Testis (tissue), 3 donors: ENCODE results near the gene VRK1. TPM values are rescaled to one million over a fixed set of nuclear protein-coding genes. Genes with fewer than 3 reads are reported as not detected.

ENCODE experiments used
- DNase-seq: peaks from one replicate; pipeline ENCODE4 v3.0.0-alpha.2; 2019
- H3K27ac ChIP-seq, 2 donors: fragments of 200-600 bp; sonication (generic); one replicate each; pipeline ENCODE4 v1.5.1; 2019
- H3K27me3 ChIP-seq: fragments of 200-600 bp; sonication (generic); one replicate; pipeline ENCODE4 v1.5.1; 2019
- H3K36me3 ChIP-seq: fragments of 200-600 bp; sonication (generic); one replicate; pipeline ENCODE4 v1.5.1; 2017; ENCODE audit warnings: low read depth; ENCODE audit errors: missing control alignments
- H3K4me1 ChIP-seq: fragments of 200-600 bp; sonication (generic); one replicate; pipeline ENCODE4 v1.5.1; 2019
- H3K4me3 ChIP-seq, 2 donors: fragments of 200-600 bp; sonication (generic); one replicate each; pipeline ENCODE4 v1.5.1; 2017 to 2019
- H3K9me3 ChIP-seq: fragments of 200-600 bp; sonication (generic); one replicate; pipeline ENCODE4 v1.5.1; 2017
- POLR2A ChIP-seq: fragments of 450-650 bp; IDR thresholded peaks from one replicate; pipeline ENCODE4 v1.6.1; 2017; ENCODE audit warnings: antibody characterized with exemption, mild to moderate bottlenecking, moderate library complexity
- WGBS, 2 donors: methylation state at CpG; one replicate each; pipeline ENCODE4 v1.1.5; 2018; 5-methylcytosine and 5-hydroxymethylcytosine counted together
- intact Hi-C: fragments of 100-400 bp; cut with DNase I; formaldehyde crosslinking; loops from one replicate; pipeline ENCODE4 v1.15.1; 2023; ENCODE audit warnings: low total_unique reads
- polyA plus RNA-seq: library from polyadenylated mRNA; stranded (reverse); fragments of 350-450 nt; fragmentation: Illumina TruSeq; extraction: RNeasy Lipid Tissue Mini Kit (QIAGEN cat#74804); gene quantifications from one replicate; pipeline ENCODE4 v1.2.3, GENCODE V29; 2014; ENCODE audit warnings: low read depth, low replicate concordance; ENCODE audit not compliant: insufficient read depth
- total RNA-seq, 2 donors: library from RNA; depleted of rRNA; stranded (reverse); fragments of >200 nt; gene quantifications; one replicate each; pipeline ENCODE4 v1.2.3, GENCODE V29; 2016
- TF ChIP-seq, protein P1 (sequence below), 3 experiments: fragments of 450-650 bp in 2 of 3; fragments of 200-600 bp in 1 of 3; sonication (generic) in 1 of 3; IDR thresholded peaks; one replicate each; pipeline ENCODE4 v1.5.1; 2016 to 2019; ENCODE audit warnings: antibody characterized with exemption in 3 of 3, mild to moderate bottlenecking in 2 of 3, moderate library complexity in 1 of 3

VRK1 gene
- total and polyA plus RNA-seq, 3 donors from 2014 or later, result 44.7 to 52.0 (median 49.2) TPM

DNA sequence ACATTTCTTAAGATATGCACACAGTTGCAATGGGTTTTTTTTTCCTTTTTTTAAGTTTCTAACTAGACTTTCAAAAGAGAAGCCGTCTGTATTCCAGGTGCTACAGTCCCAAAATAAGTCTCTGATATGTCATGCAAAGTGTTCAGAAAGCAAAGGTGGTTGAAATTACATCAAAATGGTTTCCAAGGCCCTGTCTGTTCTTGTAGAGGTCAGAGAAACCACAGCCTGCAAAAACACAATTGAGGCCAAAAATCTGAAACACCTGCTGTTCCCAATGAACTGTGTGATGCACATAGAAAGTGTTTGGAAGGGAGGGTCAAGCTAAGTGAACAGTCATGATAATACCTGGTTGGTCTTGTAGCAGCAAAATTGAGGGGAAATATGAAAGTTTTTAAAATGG is 91.0 kb downstream of the VRK1 start:
- TF ChIP-seq, protein P1, sequence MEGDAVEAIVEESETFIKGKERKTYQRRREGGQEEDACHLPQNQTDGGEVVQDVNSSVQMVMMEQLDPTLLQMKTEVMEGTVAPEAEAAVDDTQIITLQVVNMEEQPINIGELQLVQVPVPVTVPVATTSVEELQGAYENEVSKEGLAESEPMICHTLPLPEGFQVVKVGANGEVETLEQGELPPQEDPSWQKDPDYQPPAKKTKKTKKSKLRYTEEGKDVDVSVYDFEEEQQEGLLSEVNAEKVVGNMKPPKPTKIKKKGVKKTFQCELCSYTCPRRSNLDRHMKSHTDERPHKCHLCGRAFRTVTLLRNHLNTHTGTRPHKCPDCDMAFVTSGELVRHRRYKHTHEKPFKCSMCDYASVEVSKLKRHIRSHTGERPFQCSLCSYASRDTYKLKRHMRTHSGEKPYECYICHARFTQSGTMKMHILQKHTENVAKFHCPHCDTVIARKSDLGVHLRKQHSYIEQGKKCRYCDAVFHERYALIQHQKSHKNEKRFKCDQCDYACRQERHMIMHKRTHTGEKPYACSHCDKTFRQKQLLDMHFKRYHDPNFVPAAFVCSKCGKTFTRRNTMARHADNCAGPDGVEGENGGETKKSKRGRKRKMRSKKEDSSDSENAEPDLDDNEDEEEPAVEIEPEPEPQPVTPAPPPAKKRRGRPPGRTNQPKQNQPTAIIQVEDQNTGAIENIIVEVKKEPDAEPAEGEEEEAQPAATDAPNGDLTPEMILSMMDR (IDR thresholded peaks at IDR 0.05), result no peak
- no peak for TF ChIP-seq POLR2A
- no peak overlapping the region for H3K27ac ChIP-seq
- intact Hi-C loops, result no loop called here
- WGBS, 2 donors, result 84 to 88% methylated on average over 1 of the region's 1 CpG
- no peaks in the 10 kb centered on the region for H3K27me3 ChIP-seq
- no peaks in the 10 kb centered on the region for H3K4me1 ChIP-seq
- H3K9me3 ChIP-seq, result no peaks in the 10 kb centered on the region
- H3K36me3 ChIP-seq, result no peaks in the 10 kb centered on the region
- H3K4me3 ChIP-seq, result no peak overlapping the region
- no peak for DNase-seq

DNA sequence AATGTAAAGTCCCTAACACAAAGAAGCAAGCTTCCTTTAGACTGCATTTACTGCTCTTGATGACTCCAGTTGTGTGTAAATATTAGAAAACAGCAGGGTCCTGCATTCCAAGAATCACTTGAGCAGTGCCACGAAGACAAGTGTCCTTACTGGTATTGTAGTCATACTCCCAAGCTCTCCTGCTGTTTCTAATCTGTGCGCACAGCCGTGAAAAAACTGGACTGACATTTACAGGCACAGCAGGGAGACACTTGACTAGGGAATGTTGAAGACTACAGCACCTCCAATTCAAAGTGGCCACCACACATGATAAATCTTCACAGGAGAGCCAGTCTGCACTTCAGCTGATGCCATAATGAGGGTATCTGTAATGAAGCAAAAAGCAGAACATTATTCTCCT is 91.4 kb downstream of the VRK1 start:
- WGBS, 2 donors, result 75 to 76% methylated on average over 3 of the region's 3 CpGs
- no peak overlapping the region for H3K4me3 ChIP-seq
- no peaks in the 10 kb centered on the region for H3K4me1 ChIP-seq
- TF ChIP-seq POLR2A, result no peak
- TF ChIP-seq, protein P1 (IDR thresholded peaks at IDR 0.05), result no peak
- no peaks in the 10 kb centered on the region for H3K9me3 ChIP-seq
- no peak overlapping the region for H3K27ac ChIP-seq
- intact Hi-C loops, result no loop called here
- H3K27me3 ChIP-seq, result no peaks in the 10 kb centered on the region
- no peaks in the 10 kb centered on the region for H3K36me3 ChIP-seq
- DNase-seq, result no peak

DNA sequence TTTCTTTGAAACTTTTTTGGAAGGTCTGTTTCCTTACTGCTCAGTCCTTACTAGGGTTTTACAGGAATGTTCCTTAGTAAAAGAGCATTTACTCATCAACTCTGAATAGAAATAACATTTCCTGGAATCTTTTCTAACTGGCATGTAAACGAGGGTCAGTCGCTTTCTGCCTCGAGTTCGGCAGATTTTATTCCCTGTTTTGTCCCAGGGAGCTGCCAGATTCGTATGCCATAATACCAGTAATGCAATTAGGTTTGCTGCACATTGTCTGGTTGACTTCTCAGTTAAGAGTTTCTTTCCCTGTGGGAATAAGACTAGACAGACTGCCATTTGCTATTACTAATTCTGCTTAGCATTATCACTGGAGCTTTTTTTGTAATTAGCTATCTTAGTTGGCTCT is 91.9 kb downstream of the VRK1 start:
- WGBS, 2 donors, result 71 to 76% methylated on average over 5 of the region's 5 CpGs
- H3K9me3 ChIP-seq, result no peaks in the 10 kb centered on the region
- no peak for TF ChIP-seq POLR2A
- TF ChIP-seq, protein P1 (IDR thresholded peaks at IDR 0.05), result no peak
- H3K27ac ChIP-seq, result no peak overlapping the region
- H3K4me3 ChIP-seq, result no peak overlapping the region
- no peaks in the 10 kb centered on the region for H3K36me3 ChIP-seq
- no peaks in the 10 kb centered on the region for H3K4me1 ChIP-seq
- intact Hi-C loops, result no loop called here
- DNase-seq, result no peak
- H3K27me3 ChIP-seq, result no peaks in the 10 kb centered on the region

DNA sequence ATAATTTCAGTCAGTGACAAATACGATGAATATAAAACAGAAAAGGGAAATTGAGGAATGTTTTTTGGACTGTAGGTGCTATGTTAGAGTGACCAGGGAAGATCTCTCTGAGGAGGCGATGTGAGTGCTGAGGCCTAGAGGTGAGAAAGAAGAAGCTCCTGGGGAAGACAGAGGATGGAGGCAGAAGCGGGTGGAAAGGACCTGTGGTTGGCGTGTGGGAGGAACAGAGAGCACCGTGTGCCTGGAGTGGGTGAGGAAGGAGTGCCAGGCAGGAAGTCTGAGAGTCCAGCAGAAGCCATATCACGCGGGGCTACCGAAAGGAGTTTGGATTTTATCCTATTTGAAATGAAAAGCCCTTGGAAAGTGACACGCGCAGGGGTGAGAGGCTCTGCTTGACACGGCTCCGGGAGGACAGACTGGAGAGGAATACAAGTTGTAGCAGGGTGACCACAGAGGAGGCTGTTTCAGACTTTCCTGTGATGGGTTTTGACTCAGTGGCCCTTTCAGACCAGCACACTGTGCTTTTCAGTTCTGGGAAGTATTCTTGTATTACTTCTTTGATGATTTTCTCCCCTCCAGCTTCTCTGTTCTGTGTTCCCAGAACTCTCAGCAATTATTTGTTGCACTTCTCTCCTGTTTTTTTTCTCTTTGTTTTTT is 96.9 kb downstream of the VRK1 start:
- no peaks in the 10 kb centered on the region for H3K4me1 ChIP-seq
- H3K4me3 ChIP-seq, result no peak overlapping the region
- WGBS, 2 donors, result 78 to 82% methylated on average over 12 of the region's 12 CpGs
- no peaks in the 10 kb centered on the region for H3K36me3 ChIP-seq
- no peak for DNase-seq
- intact Hi-C loops, result no loop called here
- H3K27me3 ChIP-seq, result no peaks in the 10 kb centered on the region
- H3K9me3 ChIP-seq, result no peaks in the 10 kb centered on the region
- no peak overlapping the region for H3K27ac ChIP-seq
- TF ChIP-seq POLR2A, result no peak
- TF ChIP-seq, protein P1 (IDR thresholded peaks at IDR 0.05), result no peak

DNA sequence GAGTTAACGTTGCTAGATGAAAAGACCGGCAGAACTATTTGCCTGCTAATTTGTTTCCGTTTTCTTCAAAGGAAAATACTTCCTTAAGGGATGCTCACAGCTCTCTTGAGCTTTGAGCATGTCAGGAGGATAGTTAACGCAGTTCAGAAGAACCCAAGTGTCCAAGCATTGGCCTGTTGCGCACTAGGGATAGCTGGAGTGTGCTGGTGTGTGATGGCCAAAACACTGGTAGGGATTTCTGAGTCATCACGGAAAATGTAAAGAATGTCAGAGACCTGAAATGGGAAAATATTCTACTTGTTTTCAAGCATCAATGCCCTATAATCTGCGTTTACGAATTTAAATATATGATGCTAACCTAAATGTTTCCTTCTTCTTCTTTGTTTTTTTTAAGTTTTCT is 97.8 kb downstream of the VRK1 start:
- intact Hi-C loops, result no loop called here
- Histone ChIP-seq H3K27me3 (no peaks in the 10 kb centered on the region), H3K27ac (no peak overlapping the region), H3K36me3 (no peaks in the 10 kb centered on the region), H3K9me3 (no peaks in the 10 kb centered on the region), H3K4me3 (no peak overlapping the region), H3K4me1 (no peaks in the 10 kb centered on the region)
- TF ChIP-seq, protein P1 (IDR thresholded peaks at IDR 0.05), result no peak
- TF ChIP-seq POLR2A, result no peak
- 79 to 96% methylated on average over 8 of the region's 8 CpGs for WGBS, 2 donors
- DNase-seq, result no peak
